ENCODE results near the gene LMOD2. TPM values are rescaled to one million over a fixed set of nuclear protein-coding genes. Genes with fewer than 3 reads are reported as not detected.

LMOD2 gene
- total RNA-seq, 1 donor from 2014 or later: not detected

DNA sequence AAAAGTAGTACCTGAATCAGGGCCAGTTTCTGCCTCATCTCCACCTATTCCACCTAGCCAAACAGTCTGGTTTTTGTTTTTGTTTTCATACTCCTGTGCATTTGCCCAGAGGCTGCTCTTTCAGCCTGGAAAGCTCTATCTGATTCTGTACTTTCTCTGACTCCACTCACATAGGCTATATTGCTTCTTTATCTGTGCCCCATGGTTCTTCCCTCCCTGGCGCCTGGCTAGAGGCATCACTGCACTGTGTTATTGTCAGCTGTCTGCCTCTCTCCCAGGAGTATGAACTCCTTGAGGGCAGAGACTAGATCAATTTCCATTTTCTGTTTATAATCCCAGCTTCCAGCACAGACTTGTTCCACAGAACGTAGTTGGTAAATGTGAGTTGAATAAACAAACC lies 5.1 kb upstream of the LMOD2 start:
- Mint-ChIP-seq H3K36me3 (no peaks in the 10 kb centered on the region), H3K4me1 (ENCODE audit: unreplicated experiment) (peaks cover 5% of the 10 kb centered on the region), H3K27ac (no peak overlapping the region), H3K4me3 (no peak overlapping the region), H3K9me3 (no peaks in the 10 kb centered on the region), H3K27me3 (no peaks in the 10 kb centered on the region)
- TF ChIP-seq, protein P1, sequence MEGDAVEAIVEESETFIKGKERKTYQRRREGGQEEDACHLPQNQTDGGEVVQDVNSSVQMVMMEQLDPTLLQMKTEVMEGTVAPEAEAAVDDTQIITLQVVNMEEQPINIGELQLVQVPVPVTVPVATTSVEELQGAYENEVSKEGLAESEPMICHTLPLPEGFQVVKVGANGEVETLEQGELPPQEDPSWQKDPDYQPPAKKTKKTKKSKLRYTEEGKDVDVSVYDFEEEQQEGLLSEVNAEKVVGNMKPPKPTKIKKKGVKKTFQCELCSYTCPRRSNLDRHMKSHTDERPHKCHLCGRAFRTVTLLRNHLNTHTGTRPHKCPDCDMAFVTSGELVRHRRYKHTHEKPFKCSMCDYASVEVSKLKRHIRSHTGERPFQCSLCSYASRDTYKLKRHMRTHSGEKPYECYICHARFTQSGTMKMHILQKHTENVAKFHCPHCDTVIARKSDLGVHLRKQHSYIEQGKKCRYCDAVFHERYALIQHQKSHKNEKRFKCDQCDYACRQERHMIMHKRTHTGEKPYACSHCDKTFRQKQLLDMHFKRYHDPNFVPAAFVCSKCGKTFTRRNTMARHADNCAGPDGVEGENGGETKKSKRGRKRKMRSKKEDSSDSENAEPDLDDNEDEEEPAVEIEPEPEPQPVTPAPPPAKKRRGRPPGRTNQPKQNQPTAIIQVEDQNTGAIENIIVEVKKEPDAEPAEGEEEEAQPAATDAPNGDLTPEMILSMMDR (conservative IDR thresholded peaks at IDR 0.05): no peak
- no peak for DNase-seq (ENCODE audit: extremely low spot score, unreplicated experiment)

DNA sequence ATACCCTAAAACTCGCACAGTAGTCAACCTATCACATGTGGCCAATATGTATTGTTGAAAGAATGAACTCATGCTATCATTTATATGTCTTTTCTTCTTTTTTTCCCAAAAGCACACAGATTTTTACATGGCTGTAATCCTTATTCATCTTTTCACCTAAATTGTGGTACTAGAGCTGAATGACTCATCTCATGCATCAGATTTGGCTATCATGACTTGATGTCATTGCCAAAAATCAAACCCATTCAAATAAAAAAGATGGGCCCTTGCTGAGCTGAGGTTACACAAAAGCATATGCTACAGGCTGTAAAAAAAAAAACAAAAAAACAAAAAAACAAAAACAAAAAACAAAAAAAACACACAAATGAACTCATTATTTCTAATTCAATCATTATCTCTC lies 3.3 kb upstream of the LMOD2 start:
- TF ChIP-seq, protein P1 (conservative IDR thresholded peaks at IDR 0.05): no peak
- no peak for DNase-seq (ENCODE audit: extremely low spot score, unreplicated experiment)
- H3K27ac Mint-ChIP-seq: no peak overlapping the region
- no peaks in the 10 kb centered on the region for H3K4me1 Mint-ChIP-seq (ENCODE audit: unreplicated experiment)
- no peak overlapping the region for H3K4me3 Mint-ChIP-seq
- no peaks in the 10 kb centered on the region for H3K9me3 Mint-ChIP-seq
- H3K27me3 Mint-ChIP-seq: no peaks in the 10 kb centered on the region
- H3K36me3 Mint-ChIP-seq: no peaks in the 10 kb centered on the region

DNA sequence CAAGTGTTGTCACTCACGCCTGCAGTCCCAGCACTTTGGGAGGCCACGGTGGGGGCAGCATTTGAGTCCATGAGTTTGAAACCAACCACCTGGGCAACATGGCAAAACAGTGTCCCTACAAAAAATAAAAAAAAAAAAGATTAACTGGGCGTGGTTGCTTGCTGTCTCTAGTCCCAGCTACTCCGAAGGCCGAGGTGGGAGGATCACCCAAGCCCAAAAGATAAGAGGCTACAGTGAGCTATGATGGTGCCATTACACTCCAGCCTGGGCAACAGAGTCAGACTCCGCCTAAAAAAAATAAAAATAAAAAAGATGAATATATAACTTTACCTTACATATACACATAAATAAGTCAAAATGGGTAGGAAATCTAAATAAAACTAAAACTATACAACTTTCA lies 2.5 kb upstream of the LMOD2 start:
- H3K4me1 Mint-ChIP-seq (ENCODE audit: unreplicated experiment): no peaks in the 10 kb centered on the region
- no peaks in the 10 kb centered on the region for H3K9me3 Mint-ChIP-seq
- H3K36me3 Mint-ChIP-seq: no peaks in the 10 kb centered on the region
- TF ChIP-seq, protein P1 (conservative IDR thresholded peaks at IDR 0.05): no peak
- no peaks in the 10 kb centered on the region for H3K27me3 Mint-ChIP-seq
- no peak overlapping the region for H3K27ac Mint-ChIP-seq
- no peak overlapping the region for H3K4me3 Mint-ChIP-seq
- no peak for DNase-seq (ENCODE audit: extremely low spot score, unreplicated experiment)

DNA sequence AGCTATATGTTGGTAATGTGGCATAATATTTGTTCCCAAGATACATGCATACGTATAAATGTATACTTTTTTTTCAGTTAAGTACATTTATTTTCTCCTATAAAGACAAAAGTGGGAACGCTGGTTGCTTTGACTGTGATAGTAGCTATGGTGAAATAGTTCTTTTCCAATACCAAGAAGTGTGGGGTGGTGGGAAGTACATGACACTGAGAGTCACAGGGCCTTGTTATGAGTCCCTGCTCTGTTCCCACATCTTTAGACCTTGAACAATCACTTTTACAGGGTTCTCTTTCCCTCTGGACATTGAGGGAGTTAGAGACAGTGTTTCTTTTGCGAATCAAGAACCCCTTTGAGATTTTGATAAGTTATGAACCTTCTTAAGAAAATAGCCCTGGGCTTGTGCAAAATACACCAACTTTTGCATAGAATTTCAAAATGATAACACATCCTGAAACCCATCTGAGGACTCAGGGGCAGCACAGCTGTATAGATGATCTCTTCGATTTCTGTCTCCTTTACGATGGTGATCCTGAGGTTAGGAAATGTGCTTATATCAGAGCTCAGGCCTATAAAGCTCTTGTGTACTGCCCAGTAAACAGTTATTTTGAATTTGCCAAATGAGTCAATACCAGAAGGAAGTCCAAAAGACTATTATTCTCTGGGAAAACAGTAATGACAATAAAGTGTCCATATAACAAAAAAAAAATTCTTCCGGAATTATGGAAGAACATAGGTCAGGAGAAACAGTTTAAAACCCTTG lies 1.1 kb downstream of the LMOD2 start:
- Mint-ChIP-seq H3K9me3 (peaks cover 2% of the 10 kb centered on the region), H3K36me3 (no peaks in the 10 kb centered on the region), H3K27me3 (no peaks in the 10 kb centered on the region), H3K27ac (no peak overlapping the region), H3K4me1 (ENCODE audit: unreplicated experiment) (peaks cover 3% of the 10 kb centered on the region), H3K4me3 (no peak overlapping the region)
- no peak for DNase-seq (ENCODE audit: extremely low spot score, unreplicated experiment)
- TF ChIP-seq, protein P1 (conservative IDR thresholded peaks at IDR 0.05): no peak

DNA sequence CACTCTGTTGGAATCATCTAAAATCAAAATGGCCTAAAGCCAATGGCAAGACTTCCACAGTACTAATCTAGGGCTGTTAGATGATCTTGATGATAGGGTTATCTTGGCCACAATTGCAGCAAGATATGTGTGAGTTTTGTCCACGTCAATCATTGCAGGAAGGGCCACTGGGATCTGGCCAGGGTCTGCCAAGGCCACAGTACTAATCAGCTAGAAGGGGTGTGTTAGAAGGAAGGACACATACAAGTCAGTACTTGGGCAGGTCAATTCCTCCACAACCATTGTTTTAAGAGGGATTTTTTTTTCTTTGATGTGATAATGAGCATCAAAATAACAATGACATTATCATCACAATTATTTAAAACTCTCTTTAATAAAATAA lies 1.6 kb downstream of the LMOD2 start:
- Mint-ChIP-seq H3K27me3 (no peaks in the 10 kb centered on the region), H3K4me1 (ENCODE audit: unreplicated experiment) (peaks cover 3% of the 10 kb centered on the region), H3K4me3 (no peak overlapping the region), H3K9me3 (peaks cover 4% of the 10 kb centered on the region), H3K36me3 (no peaks in the 10 kb centered on the region), H3K27ac (no peak overlapping the region)
- TF ChIP-seq, protein P1 (conservative IDR thresholded peaks at IDR 0.05): no peak
- no peak for DNase-seq (ENCODE audit: extremely low spot score, unreplicated experiment)
